WTC11 (cell line): Measurements from ENCODE around the gene KRT7. TPM values are rescaled to one million over a fixed set of nuclear protein-coding genes. Genes with fewer than 3 reads are reported as not detected.

ENCODE experiments used
- ATAC-seq: fragments of 200-7000 bp; cut with Tn5 transposase; 2 replicates; pipeline ENCODE4 v1.10.0; 2021; ENCODE audit warnings: mild to moderate bottlenecking, moderate library complexity
- CTCF ChIA-PET: fragments of 300-600 bp; sonication (Branson Sonifier 250); formaldehyde crosslinking; loops from one replicate; lab custom pipeline; 2021; ENCODE audit warnings: antibody characterized with exemption; lab: Charles Lee
- POLR2A ChIA-PET: fragments of 350-600 bp; sonication (Branson Sonifier 250); formaldehyde crosslinking; loops from one replicate; lab custom pipeline; 2021; ENCODE audit warnings: antibody characterized with exemption; lab: Charles Lee
- DNase-seq: peaks from one replicate; pipeline ENCODE4 v3.0.0; 2021; ENCODE audit warnings: low spot score
- H3K27ac Mint-ChIP-seq: 2 replicates; pipeline ENCODE4 v1.8.0; 2021; ENCODE audit warnings: mixed read lengths
- H3K27me3 Mint-ChIP-seq: 2 replicates; pipeline ENCODE4 v1.8.0; 2021; ENCODE audit warnings: low read depth, mild to moderate bottlenecking, moderate library complexity, mixed read lengths
- H3K36me3 Mint-ChIP-seq: 2 replicates; pipeline ENCODE4 v1.8.0; 2021; ENCODE audit warnings: mixed read lengths
- H3K4me1 Mint-ChIP-seq: 2 replicates; pipeline ENCODE4 v1.8.0; 2022; ENCODE audit warnings: mixed read lengths
- H3K4me3 Mint-ChIP-seq: 2 replicates; pipeline ENCODE4 v1.8.0; 2021; ENCODE audit warnings: mild to moderate bottlenecking, moderate library complexity, mixed read lengths
- H3K9me3 Mint-ChIP-seq: 2 replicates; pipeline ENCODE4 v1.8.0; 2021; ENCODE audit warnings: mixed read lengths
- EMX1 ChIP-seq: fragments of 250-450 bp; sonication (Bioruptor Pico); IDR thresholded peaks from 2 replicates; pipeline ENCODE4 v1.8.0; 2021; ENCODE audit warnings: mild to moderate bottlenecking
- FOXK1 ChIP-seq: sonication (generic); formaldehyde crosslinking; IDR thresholded peaks from 2 replicates; pipeline ENCODE4 v1.8.0; 2022; ENCODE audit warnings: mild to moderate bottlenecking, moderate library complexity, missing genetic modification reagents
- FOXP1 ChIP-seq: sonication (generic); formaldehyde crosslinking; IDR thresholded peaks from 2 replicates; pipeline ENCODE4 v1.8.0; 2022; ENCODE audit warnings: missing genetic modification reagents, mild to moderate bottlenecking, moderate library complexity, borderline replicate concordance
- GABPB1 ChIP-seq: sonication (generic); formaldehyde crosslinking; IDR thresholded peaks from 2 replicates; pipeline ENCODE4 v1.8.1; 2023; ENCODE audit warnings: mild to moderate bottlenecking, missing genetic modification reagents
- KAT7 ChIP-seq: sonication (generic); formaldehyde crosslinking; IDR thresholded peaks from 2 replicates; pipeline ENCODE4 v1.8.1; 2023; ENCODE audit warnings: missing genetic modification reagents, mild to moderate bottlenecking, borderline replicate concordance
- NFATC4 ChIP-seq: fragments of 250-450 bp; sonication (Bioruptor Pico); IDR thresholded peaks from 2 replicates; pipeline ENCODE4 v1.9.0; 2021; ENCODE audit warnings: mild to moderate bottlenecking
- NFE2L1 ChIP-seq: sonication (generic); formaldehyde crosslinking; IDR thresholded peaks from 2 replicates; pipeline ENCODE4 v1.8.1; 2023; ENCODE audit warnings: missing genetic modification reagents
- TEAD4 ChIP-seq: sonication (generic); formaldehyde crosslinking; IDR thresholded peaks from 2 replicates; pipeline ENCODE4 v1.8.0; 2022; ENCODE audit warnings: mild to moderate bottlenecking, missing genetic modification reagents
- ZNF138 ChIP-seq: sonication (generic); formaldehyde crosslinking; conservative IDR thresholded peaks from 2 replicates; pipeline ENCODE4 v1.8.1; 2022; ENCODE audit warnings: mild to moderate bottlenecking, moderate library complexity, missing genetic modification reagents
- ZNF232 ChIP-seq: sonication (generic); formaldehyde crosslinking; IDR thresholded peaks from 2 replicates; pipeline ENCODE4 v1.8.0; 2022; ENCODE audit warnings: mild to moderate bottlenecking, missing genetic modification reagents
- ZNF317 ChIP-seq: sonication (generic); formaldehyde crosslinking; IDR thresholded peaks from 2 replicates; pipeline ENCODE4 v1.8.1; 2023; ENCODE audit warnings: low read depth, mild to moderate bottlenecking, moderate library complexity, missing genetic modification reagents, borderline replicate concordance
- ZNF416 ChIP-seq: fragments of 250-450 bp; sonication (Bioruptor Pico); IDR thresholded peaks from 2 replicates; pipeline ENCODE4 v1.9.0; 2021; ENCODE audit warnings: mild to moderate bottlenecking, inconsistent platforms
- total RNA-seq: library from RNA; stranded (reverse); gene quantifications from 3 replicates; pipeline ENCODE4 v1.2.3, GENCODE V29; 2021
- TF ChIP-seq, protein P1 (sequence below): fragments of 250-450 bp; sonication (Bioruptor Pico); IDR thresholded peaks from 2 replicates; pipeline ENCODE4 v1.9.0; 2021; ENCODE audit warnings: mild to moderate bottlenecking, borderline replicate concordance
- TF ChIP-seq, protein P2 (sequence below): fragments of 200-600 bp; IDR thresholded peaks from 2 replicates; pipeline ENCODE4 v1.8.0; 2022; ENCODE audit warnings: antibody characterized with exemption
- TF ChIP-seq, protein P3 (sequence below): sonication (generic); formaldehyde crosslinking; conservative IDR thresholded peaks from 2 replicates; pipeline ENCODE4 v1.8.1; 2023; ENCODE audit warnings: mild to moderate bottlenecking, low read depth, missing genetic modification reagents, moderate library complexity
- TF ChIP-seq, protein P4 (sequence below): sonication (generic); formaldehyde crosslinking; IDR thresholded peaks from 2 replicates; pipeline ENCODE4 v1.8.0; 2023; ENCODE audit warnings: missing genetic modification reagents
- TF ChIP-seq, protein P5 (sequence below): sonication (generic); formaldehyde crosslinking; conservative IDR thresholded peaks from 2 replicates; pipeline ENCODE4 v1.8.1; 2022; ENCODE audit warnings: mild to moderate bottlenecking, missing genetic modification reagents

Gene KRT7
- total RNA-seq, 1 experiment from 2014 or later = 10.6 TPM

DNA sequence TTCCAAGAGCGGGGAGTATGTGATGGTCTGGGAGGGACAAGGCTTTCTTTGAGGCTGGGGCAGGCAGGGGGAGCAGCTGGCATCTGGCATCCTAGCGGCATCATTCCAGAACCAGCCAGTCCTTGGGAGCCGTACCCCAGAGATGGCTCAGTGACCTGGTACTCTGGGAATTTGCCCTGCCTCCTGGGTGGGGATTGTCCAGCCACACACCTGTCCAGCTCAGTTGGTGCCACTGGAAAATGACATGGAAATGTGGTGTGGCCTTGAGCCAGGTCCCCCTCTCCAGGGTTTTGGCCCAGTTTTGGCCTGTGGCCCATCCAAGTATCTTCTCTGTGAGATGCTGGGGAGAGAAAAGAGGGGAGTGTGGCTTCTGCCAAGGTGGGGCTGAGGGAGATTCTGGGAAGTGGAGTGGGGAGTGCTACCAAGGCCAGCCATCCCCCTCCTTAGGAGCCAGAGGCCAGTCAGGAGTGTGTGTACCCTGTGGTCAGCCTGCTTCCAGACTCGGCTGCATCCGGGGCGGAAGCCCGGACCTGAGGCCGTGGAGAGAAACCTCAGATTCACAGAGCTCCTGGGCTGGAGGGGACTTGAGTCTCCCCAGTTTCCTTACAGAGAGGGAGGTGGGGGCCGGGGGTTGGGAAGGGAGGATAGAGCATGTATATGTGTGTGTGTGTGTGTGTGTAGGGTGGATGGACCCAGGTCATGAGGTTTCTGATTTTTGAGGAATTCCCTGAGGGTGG is 26.6 kb upstream of the KRT7 start (continued):
- TF ChIP-seq, protein P1, sequence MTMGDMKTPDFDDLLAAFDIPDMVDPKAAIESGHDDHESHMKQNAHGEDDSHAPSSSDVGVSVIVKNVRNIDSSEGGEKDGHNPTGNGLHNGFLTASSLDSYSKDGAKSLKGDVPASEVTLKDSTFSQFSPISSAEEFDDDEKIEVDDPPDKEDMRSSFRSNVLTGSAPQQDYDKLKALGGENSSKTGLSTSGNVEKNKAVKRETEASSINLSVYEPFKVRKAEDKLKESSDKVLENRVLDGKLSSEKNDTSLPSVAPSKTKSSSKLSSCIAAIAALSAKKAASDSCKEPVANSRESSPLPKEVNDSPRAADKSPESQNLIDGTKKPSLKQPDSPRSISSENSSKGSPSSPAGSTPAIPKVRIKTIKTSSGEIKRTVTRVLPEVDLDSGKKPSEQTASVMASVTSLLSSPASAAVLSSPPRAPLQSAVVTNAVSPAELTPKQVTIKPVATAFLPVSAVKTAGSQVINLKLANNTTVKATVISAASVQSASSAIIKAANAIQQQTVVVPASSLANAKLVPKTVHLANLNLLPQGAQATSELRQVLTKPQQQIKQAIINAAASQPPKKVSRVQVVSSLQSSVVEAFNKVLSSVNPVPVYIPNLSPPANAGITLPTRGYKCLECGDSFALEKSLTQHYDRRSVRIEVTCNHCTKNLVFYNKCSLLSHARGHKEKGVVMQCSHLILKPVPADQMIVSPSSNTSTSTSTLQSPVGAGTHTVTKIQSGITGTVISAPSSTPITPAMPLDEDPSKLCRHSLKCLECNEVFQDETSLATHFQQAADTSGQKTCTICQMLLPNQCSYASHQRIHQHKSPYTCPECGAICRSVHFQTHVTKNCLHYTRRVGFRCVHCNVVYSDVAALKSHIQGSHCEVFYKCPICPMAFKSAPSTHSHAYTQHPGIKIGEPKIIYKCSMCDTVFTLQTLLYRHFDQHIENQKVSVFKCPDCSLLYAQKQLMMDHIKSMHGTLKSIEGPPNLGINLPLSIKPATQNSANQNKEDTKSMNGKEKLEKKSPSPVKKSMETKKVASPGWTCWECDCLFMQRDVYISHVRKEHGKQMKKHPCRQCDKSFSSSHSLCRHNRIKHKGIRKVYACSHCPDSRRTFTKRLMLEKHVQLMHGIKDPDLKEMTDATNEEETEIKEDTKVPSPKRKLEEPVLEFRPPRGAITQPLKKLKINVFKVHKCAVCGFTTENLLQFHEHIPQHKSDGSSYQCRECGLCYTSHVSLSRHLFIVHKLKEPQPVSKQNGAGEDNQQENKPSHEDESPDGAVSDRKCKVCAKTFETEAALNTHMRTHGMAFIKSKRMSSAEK (CRISPR knock-in tag) = no peak
- TF ChIP-seq ZNF232 (CRISPR knock-in tag) (no peak), ZNF138 (CRISPR knock-in tag) (no peak), NFATC4 (CRISPR knock-in tag) (no peak)
- TF ChIP-seq, protein P2, sequence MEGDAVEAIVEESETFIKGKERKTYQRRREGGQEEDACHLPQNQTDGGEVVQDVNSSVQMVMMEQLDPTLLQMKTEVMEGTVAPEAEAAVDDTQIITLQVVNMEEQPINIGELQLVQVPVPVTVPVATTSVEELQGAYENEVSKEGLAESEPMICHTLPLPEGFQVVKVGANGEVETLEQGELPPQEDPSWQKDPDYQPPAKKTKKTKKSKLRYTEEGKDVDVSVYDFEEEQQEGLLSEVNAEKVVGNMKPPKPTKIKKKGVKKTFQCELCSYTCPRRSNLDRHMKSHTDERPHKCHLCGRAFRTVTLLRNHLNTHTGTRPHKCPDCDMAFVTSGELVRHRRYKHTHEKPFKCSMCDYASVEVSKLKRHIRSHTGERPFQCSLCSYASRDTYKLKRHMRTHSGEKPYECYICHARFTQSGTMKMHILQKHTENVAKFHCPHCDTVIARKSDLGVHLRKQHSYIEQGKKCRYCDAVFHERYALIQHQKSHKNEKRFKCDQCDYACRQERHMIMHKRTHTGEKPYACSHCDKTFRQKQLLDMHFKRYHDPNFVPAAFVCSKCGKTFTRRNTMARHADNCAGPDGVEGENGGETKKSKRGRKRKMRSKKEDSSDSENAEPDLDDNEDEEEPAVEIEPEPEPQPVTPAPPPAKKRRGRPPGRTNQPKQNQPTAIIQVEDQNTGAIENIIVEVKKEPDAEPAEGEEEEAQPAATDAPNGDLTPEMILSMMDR = no peak

DNA sequence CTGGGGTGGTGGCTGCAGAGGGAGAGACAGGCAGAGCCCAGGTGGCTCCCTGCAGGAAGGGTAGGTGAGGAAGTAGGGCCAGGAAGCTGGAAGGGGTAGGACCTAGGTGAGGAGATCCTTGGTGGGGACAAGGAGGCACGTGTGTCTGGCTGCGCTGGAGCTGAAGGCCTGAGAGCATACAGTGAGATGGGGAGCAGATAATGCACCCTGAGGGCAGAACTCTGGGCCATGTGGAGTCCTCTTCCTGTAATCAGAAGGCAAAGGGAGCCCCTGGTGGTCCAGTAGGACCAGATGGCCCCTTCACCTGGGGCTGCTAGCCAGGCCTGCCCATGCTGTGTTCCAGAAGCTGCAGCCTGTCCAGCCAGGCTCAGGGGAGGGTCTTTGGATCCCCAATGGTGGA is 25.9 kb upstream of the KRT7 start:
- ChIA-PET CTCF (interaction anchor here (1.2 to 3.4 kb wide), 6 partner anchors 14 to 88 kb away, joined by 3 to 25 read pairs (median 6); no protein-coding TSS in a partner anchor), POLR2A (interaction anchor here (0.6 kb wide), 1 partner anchor 31 kb away, joined by 3 read pairs; no protein-coding TSS in a partner anchor)
- Mint-ChIP-seq H3K4me1 (peaks cover 20% of the 10 kb centered on the region), H3K4me3 (no peak overlapping the region), H3K27ac (no peak overlapping the region; the same call in 1 of the 2 replicates), H3K9me3 (no peaks in the 10 kb centered on the region), H3K27me3 (no peaks in the 10 kb centered on the region), H3K36me3 (no peaks in the 10 kb centered on the region)
- DNase-seq = no peak
- no peak for ATAC-seq
- TF ChIP-seq KAT7 (CRISPR knock-in tag) (no peak), NFATC4 (CRISPR knock-in tag) (no peak), GABPB1 (CRISPR knock-in tag) (no peak), EMX1 (CRISPR knock-in tag) (no peak), FOXK1 (CRISPR knock-in tag) (no peak), FOXP1 (CRISPR knock-in tag) (no peak)
- TF ChIP-seq, protein P3, sequence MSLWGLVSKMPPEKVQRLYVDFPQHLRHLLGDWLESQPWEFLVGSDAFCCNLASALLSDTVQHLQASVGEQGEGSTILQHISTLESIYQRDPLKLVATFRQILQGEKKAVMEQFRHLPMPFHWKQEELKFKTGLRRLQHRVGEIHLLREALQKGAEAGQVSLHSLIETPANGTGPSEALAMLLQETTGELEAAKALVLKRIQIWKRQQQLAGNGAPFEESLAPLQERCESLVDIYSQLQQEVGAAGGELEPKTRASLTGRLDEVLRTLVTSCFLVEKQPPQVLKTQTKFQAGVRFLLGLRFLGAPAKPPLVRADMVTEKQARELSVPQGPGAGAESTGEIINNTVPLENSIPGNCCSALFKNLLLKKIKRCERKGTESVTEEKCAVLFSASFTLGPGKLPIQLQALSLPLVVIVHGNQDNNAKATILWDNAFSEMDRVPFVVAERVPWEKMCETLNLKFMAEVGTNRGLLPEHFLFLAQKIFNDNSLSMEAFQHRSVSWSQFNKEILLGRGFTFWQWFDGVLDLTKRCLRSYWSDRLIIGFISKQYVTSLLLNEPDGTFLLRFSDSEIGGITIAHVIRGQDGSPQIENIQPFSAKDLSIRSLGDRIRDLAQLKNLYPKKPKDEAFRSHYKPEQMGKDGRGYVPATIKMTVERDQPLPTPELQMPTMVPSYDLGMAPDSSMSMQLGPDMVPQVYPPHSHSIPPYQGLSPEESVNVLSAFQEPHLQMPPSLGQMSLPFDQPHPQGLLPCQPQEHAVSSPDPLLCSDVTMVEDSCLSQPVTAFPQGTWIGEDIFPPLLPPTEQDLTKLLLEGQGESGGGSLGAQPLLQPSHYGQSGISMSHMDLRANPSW = no peak

DNA sequence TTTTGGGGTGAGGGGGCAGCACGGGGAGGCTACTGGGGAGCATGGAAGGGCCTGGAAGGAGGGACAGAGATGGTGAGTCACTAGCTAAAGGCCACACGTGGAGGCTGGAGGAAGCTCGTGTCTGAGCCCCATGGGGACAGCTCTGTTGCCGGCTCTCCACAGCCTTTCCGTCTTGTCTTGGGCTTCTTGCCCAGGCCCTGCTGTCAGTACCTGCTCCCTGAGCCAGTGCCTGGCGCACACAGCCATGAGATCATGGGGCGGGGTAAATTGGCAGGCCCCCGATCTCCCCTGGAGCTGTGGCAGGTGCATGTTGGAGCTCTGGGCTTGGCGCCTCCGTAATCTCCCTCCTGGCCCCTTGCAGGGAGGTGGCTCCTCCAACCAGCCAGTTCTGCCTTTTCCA is 25.1 kb upstream of the KRT7 start:
- ATAC-seq = no peak
- H3K27me3 Mint-ChIP-seq = no peaks in the 10 kb centered on the region
- peaks cover 14% of the 10 kb centered on the region for H3K4me1 Mint-ChIP-seq
- CTCF ChIA-PET = interaction anchor here (0.6 to 3.4 kb wide), 12 partner anchors 14 to 188 kb away, joined by 3 to 25 read pairs (median 3); no protein-coding TSS in a partner anchor
- H3K9me3 Mint-ChIP-seq = no peaks in the 10 kb centered on the region
- H3K27ac Mint-ChIP-seq = no peak overlapping the region
- no peak overlapping the region for H3K4me3 Mint-ChIP-seq
- DNase-seq = no peak
- POLR2A ChIA-PET = interaction anchor here (0.6 kb wide), 1 partner anchor 30 kb away, joined by 3 read pairs; no protein-coding TSS in a partner anchor
- no peaks in the 10 kb centered on the region for H3K36me3 Mint-ChIP-seq
- TF ChIP-seq, protein P4, sequence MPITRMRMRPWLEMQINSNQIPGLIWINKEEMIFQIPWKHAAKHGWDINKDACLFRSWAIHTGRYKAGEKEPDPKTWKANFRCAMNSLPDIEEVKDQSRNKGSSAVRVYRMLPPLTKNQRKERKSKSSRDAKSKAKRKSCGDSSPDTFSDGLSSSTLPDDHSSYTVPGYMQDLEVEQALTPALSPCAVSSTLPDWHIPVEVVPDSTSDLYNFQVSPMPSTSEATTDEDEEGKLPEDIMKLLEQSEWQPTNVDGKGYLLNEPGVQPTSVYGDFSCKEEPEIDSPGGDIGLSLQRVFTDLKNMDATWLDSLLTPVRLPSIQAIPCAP (CRISPR knock-in tag) = no peak
- no peak for TF ChIP-seq NFE2L1 (CRISPR knock-in tag)
- no peak for TF ChIP-seq FOXP1 (CRISPR knock-in tag)
- TF ChIP-seq, protein P5, sequence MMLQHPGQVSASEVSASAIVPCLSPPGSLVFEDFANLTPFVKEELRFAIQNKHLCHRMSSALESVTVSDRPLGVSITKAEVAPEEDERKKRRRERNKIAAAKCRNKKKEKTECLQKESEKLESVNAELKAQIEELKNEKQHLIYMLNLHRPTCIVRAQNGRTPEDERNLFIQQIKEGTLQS (CRISPR knock-in tag) = no peak
- TF ChIP-seq, protein P1 (CRISPR knock-in tag) = no peak
- TF ChIP-seq NFATC4 (CRISPR knock-in tag) = no peak
- TF ChIP-seq ZNF317 = no peak
- no peak for TF ChIP-seq ZNF416 (CRISPR knock-in tag)
- TF ChIP-seq TEAD4 (CRISPR knock-in tag) = no peak
